HuH-7.5 (cell line): ENCODE data around the gene LORICRIN.
A peak's percentile ranks its signal among the peaks of the same experiment; 100 is the strongest.

Experiments
- DNase-seq: peaks from one replicate; pipeline ENCODE4 v3.0.0; 2011; ENCODE audit warnings: low spot score

The LORICRIN gene

GRCh38 chr1:153250166-153250565, 9.3 kb upstream of the LORICRIN start:
- no peak for DNase-seq

- no peak for DNase-seq
These were observed 8.4 kb upstream of the LORICRIN start for GRCh38 chr1:153251087-153251486.

- no peak for DNase-seq
These were observed 7.9 kb upstream of the LORICRIN start for GRCh38 chr1:153251562-153251961.

- no peak for DNase-seq
These were observed 7.5 kb upstream of the LORICRIN start for GRCh38 chr1:153251988-153252387.

GRCh38 chr1:153253076-153253475, 6.4 kb upstream of the LORICRIN start:
- no peak for DNase-seq

GRCh38 chr1:153253693-153254092, 5.8 kb upstream of the LORICRIN start:
- no peak for DNase-seq

GRCh38 chr1:153260585-153261280, 1.2 kb downstream of the LORICRIN start:
- DNase-seq = no peak

GRCh38 chr1:153261281-153262069, 2.0 kb downstream of the LORICRIN start:
- DNase-seq = no peak

GRCh38 chr1:153262070-153262366, 2.5 kb downstream of the LORICRIN start:
- DNase-seq = no peak

- no peak for DNase-seq
These were observed 3.1 kb downstream of the LORICRIN start for GRCh38 chr1:153262462-153263157.

GRCh38 chr1:153265457-153265856, 6.0 kb downstream of the LORICRIN start:
- DNase-seq = no peak

GRCh38 chr1:153271711-153272110, 12.2 kb downstream of the LORICRIN start:
- no peak for DNase-seq

- no peak for DNase-seq
These were observed 12.7 kb downstream of the LORICRIN start for GRCh38 chr1:153272186-153272585.

GRCh38 chr1:153277852-153278251, 18.4 kb downstream of the LORICRIN start:
- no peak for DNase-seq

- DNase-seq = peak; percentile 43
These were observed 29.3 kb downstream of the LORICRIN start for GRCh38 chr1:153288634-153289275.

GRCh38 chr1:153291514-153291913, 32.0 kb downstream of the LORICRIN start:
- no peak for DNase-seq

GRCh38 chr1:153292185-153292584, 32.7 kb downstream of the LORICRIN start:
- DNase-seq = no peak

- no peak for DNase-seq
These were observed 33.4 kb downstream of the LORICRIN start for GRCh38 chr1:153292740-153293479.

- no peak for DNase-seq
These were observed 33.9 kb downstream of the LORICRIN start for GRCh38 chr1:153293480-153293775.

GRCh38 chr1:153293851-153294250, 34.4 kb downstream of the LORICRIN start:
- DNase-seq = no peak

- no peak for DNase-seq
These were observed 42.8 kb downstream of the LORICRIN start for GRCh38 chr1:153302308-153302707.

- DNase-seq = no peak
These were observed 46.2 kb downstream of the LORICRIN start for GRCh38 chr1:153305682-153306081.
